Measurements from ENCODE around the gene ADCY2. TPM values are rescaled to one million over a fixed set of nuclear protein-coding genes. Genes with fewer than 3 reads are reported as not detected.

The ADCY2 gene
- total RNA-seq, 3 donors from 2014 or later: 1.7 to 14.8 (median 2.2) TPM

GRCh38 chr5:7705261-7705660 is 309.3 kb downstream of the ADCY2 start:
- no peaks in the 10 kb centered on the region for H3K4me1 ChIP-seq (ENCODE audit: low read depth)
- ATAC-seq: no peak
- H3K4me3 ChIP-seq: no peak overlapping the region
- no peak for TF ChIP-seq CTCF (IDR thresholded peaks at IDR 0.05)
- H3K36me3 ChIP-seq (ENCODE audit: low read depth): no peaks in the 10 kb centered on the region
- no peak for DNase-seq
- intact Hi-C loops (cut with DNase I, micrococcal nuclease): no loop called here
- H3K9me3 ChIP-seq: no peaks in the 10 kb centered on the region

GRCh38 chr5:7705736-7706135 is 309.8 kb downstream of the ADCY2 start:
- no peak for ATAC-seq
- intact Hi-C loops (cut with DNase I, micrococcal nuclease): no loop called here

GRCh38 chr5:7706256-7706655 is 310.3 kb downstream of the ADCY2 start:
- ATAC-seq (no peak), DNase-seq (no peak)
- TF ChIP-seq CTCF (IDR thresholded peaks at IDR 0.05): no peak
- Histone ChIP-seq H3K4me1 (ENCODE audit: low read depth) (no peaks in the 10 kb centered on the region), H3K36me3 (ENCODE audit: low read depth) (no peaks in the 10 kb centered on the region), H3K9me3 (no peaks in the 10 kb centered on the region), H3K4me3 (no peak overlapping the region)
- intact Hi-C loops (cut with DNase I, micrococcal nuclease): no loop called here

More at GRCh38 chr5:7705736-7706135, 309.8 kb downstream of the ADCY2 start:
- Histone ChIP-seq H3K4me3 (no peak overlapping the region), H3K36me3 (ENCODE audit: low read depth) (no peaks in the 10 kb centered on the region), H3K4me1 (ENCODE audit: low read depth) (no peaks in the 10 kb centered on the region), H3K9me3 (no peaks in the 10 kb centered on the region)
- DNase-seq: no peak
- no peak for TF ChIP-seq CTCF (IDR thresholded peaks at IDR 0.05)

- H3K9me3 ChIP-seq: no peaks in the 10 kb centered on the region
- no peak overlapping the region for H3K4me3 ChIP-seq
- H3K36me3 ChIP-seq (ENCODE audit: low read depth): no peaks in the 10 kb centered on the region
- TF ChIP-seq CTCF (IDR thresholded peaks at IDR 0.05): no peak
- intact Hi-C loops (cut with DNase I, micrococcal nuclease): no loop called here
- DNase-seq (no peak), ATAC-seq (no peak)
- H3K4me1 ChIP-seq (ENCODE audit: low read depth): no peaks in the 10 kb centered on the region
These were observed 318.2 kb downstream of the ADCY2 start for GRCh38 chr5:7714119-7714518.

GRCh38 chr5:7714697-7715096 is 318.8 kb downstream of the ADCY2 start:
- TF ChIP-seq CTCF (IDR thresholded peaks at IDR 0.05): no peak

GRCh38 chr5:7717691-7718090 is 321.8 kb downstream of the ADCY2 start:
- intact Hi-C loops (cut with DNase I, micrococcal nuclease): no loop called here
- no peaks in the 10 kb centered on the region for H3K9me3 ChIP-seq
- no peak overlapping the region for H3K4me3 ChIP-seq
- H3K36me3 ChIP-seq (ENCODE audit: low read depth): no peaks in the 10 kb centered on the region
- ATAC-seq: no peak
- DNase-seq: no peak
- no peak for TF ChIP-seq CTCF (IDR thresholded peaks at IDR 0.05)
- no peaks in the 10 kb centered on the region for H3K4me1 ChIP-seq (ENCODE audit: low read depth)

More at GRCh38 chr5:7714697-7715096, 318.8 kb downstream of the ADCY2 start:
- Histone ChIP-seq H3K9me3 (no peaks in the 10 kb centered on the region), H3K4me3 (no peak overlapping the region), H3K36me3 (ENCODE audit: low read depth) (no peaks in the 10 kb centered on the region), H3K4me1 (ENCODE audit: low read depth) (no peaks in the 10 kb centered on the region)
- intact Hi-C loops (cut with DNase I, micrococcal nuclease): no loop called here
- DNase-seq (no peak), ATAC-seq (no peak)

All from mucosa of descending colon (tissue), 3 donors.